ENCODE data around the gene TFPI2.

DNA sequence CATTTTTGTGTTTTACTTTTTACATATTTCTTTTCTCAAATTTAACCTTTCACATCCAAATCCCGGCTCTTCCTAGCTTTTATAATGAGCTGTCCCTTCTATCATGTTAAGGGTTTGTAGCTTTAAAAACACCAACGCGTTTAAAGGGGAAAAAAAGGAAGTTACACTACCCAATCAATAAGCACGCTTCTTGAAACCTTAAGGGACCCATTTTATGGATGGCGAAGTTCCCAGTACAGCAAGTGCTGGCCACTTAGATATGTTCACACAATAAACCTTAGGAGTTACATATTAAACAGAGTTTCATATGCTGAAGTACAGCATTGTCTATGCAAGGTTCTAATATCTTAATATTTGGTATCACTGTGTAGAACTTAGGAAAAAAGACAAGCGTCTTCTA is 32.7 kb upstream of the TFPI2 start:
- TF ChIP-seq, protein P1, sequence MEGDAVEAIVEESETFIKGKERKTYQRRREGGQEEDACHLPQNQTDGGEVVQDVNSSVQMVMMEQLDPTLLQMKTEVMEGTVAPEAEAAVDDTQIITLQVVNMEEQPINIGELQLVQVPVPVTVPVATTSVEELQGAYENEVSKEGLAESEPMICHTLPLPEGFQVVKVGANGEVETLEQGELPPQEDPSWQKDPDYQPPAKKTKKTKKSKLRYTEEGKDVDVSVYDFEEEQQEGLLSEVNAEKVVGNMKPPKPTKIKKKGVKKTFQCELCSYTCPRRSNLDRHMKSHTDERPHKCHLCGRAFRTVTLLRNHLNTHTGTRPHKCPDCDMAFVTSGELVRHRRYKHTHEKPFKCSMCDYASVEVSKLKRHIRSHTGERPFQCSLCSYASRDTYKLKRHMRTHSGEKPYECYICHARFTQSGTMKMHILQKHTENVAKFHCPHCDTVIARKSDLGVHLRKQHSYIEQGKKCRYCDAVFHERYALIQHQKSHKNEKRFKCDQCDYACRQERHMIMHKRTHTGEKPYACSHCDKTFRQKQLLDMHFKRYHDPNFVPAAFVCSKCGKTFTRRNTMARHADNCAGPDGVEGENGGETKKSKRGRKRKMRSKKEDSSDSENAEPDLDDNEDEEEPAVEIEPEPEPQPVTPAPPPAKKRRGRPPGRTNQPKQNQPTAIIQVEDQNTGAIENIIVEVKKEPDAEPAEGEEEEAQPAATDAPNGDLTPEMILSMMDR (conservative IDR thresholded peaks at IDR 0.05; ENCODE audit: low read depth, low read length), result no peak
- TF ChIP-seq EZH2 (IDR thresholded peaks at IDR 0.05; ENCODE audit: low read length, unreplicated experiment), result no peak

All from PC-3 (cell line).